HCT116 (cell line): ENCODE data around the gene C5orf46. TPM values are rescaled to one million over a fixed set of nuclear protein-coding genes. Genes with fewer than 3 reads are reported as not detected.

Experiments
- ATAC-seq: fragments of 200-7000 bp; cut with Tn5 transposase; 2 replicates; pipeline ENCODE4 v1.9.1; 2020; ENCODE audit warnings: mild to moderate bottlenecking, moderate library complexity
- BruUV-seq: library from RNA; stranded (reverse); fragments of 400-500 nt; replicated peaks from 2 replicates; lab custom pipeline; 2021; lab: Mats Ljungman, UMichigan
- CTCF ChIA-PET: fragments of 300-600 bp; sonication (Branson Sonifier 250); formaldehyde crosslinking; loops from one replicate; lab custom pipeline; 2021; ENCODE audit warnings: antibody characterized with exemption; lab: Charles Lee
- POLR2A ChIA-PET: fragments of 300-600, 350-600 bp; sonication (Branson Sonifier 250); formaldehyde crosslinking; loops from one replicate; lab custom pipeline; 2021; ENCODE audit warnings: antibody characterized with exemption; lab: Charles Lee
- RAD21 ChIA-PET, 2 experiments: fragments of 300-600 bp; sonication (Branson Sonifier 250); formaldehyde crosslinking; loops; one replicate each; lab custom pipeline; 2023; ENCODE audit warnings: low total read pairs in 2 of 2; ENCODE audit not compliant: uncharacterized antibody in 2 of 2, unreplicated experiment in 2 of 2, low non-redundant PET in 1 of 2; lab: Charles Lee
- DNase-seq: peaks from one replicate; pipeline ENCODE4 v3.0.0-alpha.2; 2010; ENCODE audit warnings: low read depth, low spot score
- H2AFZ ChIP-seq: fragments of 200-600 bp; shearing (Covaris generic), sonication (generic); 2 replicates; pipeline ENCODE4 v1.6.1; 2017; ENCODE audit warnings: low read depth, mixed run types, mixed read lengths, antibody characterized with exemption, low read length; ENCODE audit not compliant: poor library complexity, severe bottlenecking
- H3K27ac ChIP-seq: 2 replicates; pipeline ENCODE4 v1.5.1; 2012; ENCODE audit warnings: low read depth, low read length
- H3K27me3 ChIP-seq: fragments of 200-600 bp; sonication (generic); 2 replicates; pipeline ENCODE4 v1.6.1; 2016; ENCODE audit warnings: mixed run types, low read length, mixed read lengths; ENCODE audit not compliant: insufficient read depth
- H3K36me3 ChIP-seq, 2 experiments: fragments of 200-500 bp in 1 of 2; fragments of 200-600 bp in 1 of 2; sonication (Bioruptor generic) in 1 of 2; sonication (generic) in 1 of 2; 2 replicates each; pipeline versions ENCODE4 v1.5.1 to v1.6.1; 2014 to 2016; ENCODE audit warnings: low read length in 2 of 2, inconsistent platforms in 1 of 2, mixed read lengths in 1 of 2, mixed run types in 1 of 2; ENCODE audit not compliant: insufficient read depth in 2 of 2, control insufficient read depth in 1 of 2
- H3K4me1 ChIP-seq, 2 experiments: fragments of 200-600 bp in 1 of 2; sonication (generic) in 1 of 2; 2 replicates each; pipeline versions ENCODE4 v1.5.1 to v1.6.1; 2012 to 2017; ENCODE audit warnings: low read length in 2 of 2, inconsistent platforms in 1 of 2, mild to moderate bottlenecking in 1 of 2, mixed read lengths in 1 of 2, mixed run types in 1 of 2, moderate library complexity in 1 of 2; ENCODE audit not compliant: insufficient read depth in 2 of 2, control insufficient read depth in 1 of 2
- H3K4me2 ChIP-seq: fragments of 200-600 bp; sonication (generic); 2 replicates; pipeline ENCODE4 v1.6.1; 2017; ENCODE audit warnings: mixed run types, low read length, mixed read lengths
- H3K4me3 ChIP-seq, 2 experiments: fragments of 200-600 bp in 1 of 2; sonication (generic) in 1 of 2; replicated peaks in 1 of 2; 2 replicates each; pipeline ENCODE4 v1.5.1; 2011 to 2016; ENCODE audit warnings: low read length in 2 of 2, control low read depth in 1 of 2, low read depth in 1 of 2, mild to moderate bottlenecking in 1 of 2, mixed read lengths in 1 of 2, mixed run types in 1 of 2
- H3K79me2 ChIP-seq: fragments of 200-600 bp; sonication (generic); 2 replicates; pipeline ENCODE4 v1.6.1; 2017; ENCODE audit warnings: mild to moderate bottlenecking, mixed run types, low read length, moderate library complexity, mixed read lengths; ENCODE audit not compliant: insufficient read depth
- H3K9ac ChIP-seq: fragments of 200-600 bp; sonication (generic); 2 replicates; pipeline ENCODE4 v1.6.1; 2016; ENCODE audit warnings: low read length, mixed read lengths
- H3K9me2 ChIP-seq: fragments of 200-600 bp; sonication (generic), shearing (Covaris generic); 2 replicates; pipeline ENCODE4 v1.6.1; 2017; ENCODE audit warnings: mixed run types, mild to moderate bottlenecking, moderate library complexity; ENCODE audit not compliant: insufficient read depth
- H3K9me3 ChIP-seq, 2 experiments: fragments of 200-500 bp in 1 of 2; fragments of 200-600 bp in 1 of 2; sonication (Bioruptor generic) in 1 of 2; sonication (generic) in 1 of 2; 2 replicates each; pipeline ENCODE4 v1.6.1; 2014 to 2017; ENCODE audit warnings: low read length in 2 of 2, mixed read lengths in 2 of 2, inconsistent platforms in 1 of 2, low read depth in 1 of 2, mild to moderate bottlenecking in 1 of 2, mixed run types in 1 of 2, moderate library complexity in 1 of 2; ENCODE audit not compliant: control insufficient read depth in 1 of 2, insufficient read depth in 1 of 2
- H4K20me1 ChIP-seq: fragments of 200-600 bp; sonication (generic), shearing (Covaris generic); 2 replicates; pipeline ENCODE4 v1.6.1; 2017; ENCODE audit warnings: mixed run types, mild to moderate bottlenecking, moderate library complexity; ENCODE audit not compliant: insufficient read depth
- CEBPB ChIP-seq: IDR thresholded peaks from 2 replicates; pipeline ENCODE4 v1.6.1; 2012; ENCODE audit warnings: low read depth
- CTCF ChIP-seq, 3 experiments: fragments of 200-600 bp in 1 of 3; sonication (generic) in 1 of 3; IDR thresholded peaks in 2 of 3; conservative IDR thresholded peaks in 1 of 3; 2 replicates each; pipeline ENCODE4 v1.5.1; 2012 to 2017; ENCODE audit warnings: low read depth in 2 of 3, low read length in 2 of 3, antibody characterized with exemption in 1 of 3, borderline replicate concordance in 1 of 3, control low read depth in 1 of 3, mild to moderate bottlenecking in 1 of 3, mixed read lengths in 1 of 3, mixed run types in 1 of 3, moderate library complexity in 1 of 3; ENCODE audit not compliant: insufficient read depth in 1 of 3
- RAD21 ChIP-seq: IDR thresholded peaks from 2 replicates; pipeline ENCODE4 v1.6.1; 2012; ENCODE audit warnings: low read depth, mild to moderate bottlenecking
- REST ChIP-seq: IDR thresholded peaks from 2 replicates; pipeline ENCODE4 v1.6.1; 2012; ENCODE audit warnings: low read depth
- SIN3A ChIP-seq: IDR thresholded peaks from 2 replicates; pipeline ENCODE4 v1.6.1; 2012; ENCODE audit warnings: low read depth
- ZNF274 ChIP-seq: fragments of 200-500 bp; sonication (Bioruptor generic); IDR thresholded peaks from 2 replicates; pipeline ENCODE4 v1.6.1; 2014; ENCODE audit warnings: mild to moderate bottlenecking, low read depth, low read length, inconsistent platforms
- intact Hi-C: fragments of 100-400 bp; cut with micrococcal nuclease; formaldehyde crosslinking; loops from 2 replicates; pipeline ENCODE4 v1.10.0; 2022
- total RNA-seq: library from RNA; stranded (reverse); gene quantifications from one replicate; pipeline ENCODE4 v1.2.1, GENCODE V29; 2021; ENCODE audit not compliant: unreplicated experiment

The C5orf46 gene
- total RNA-seq, 1 experiment from 2014 or later = not detected

DNA sequence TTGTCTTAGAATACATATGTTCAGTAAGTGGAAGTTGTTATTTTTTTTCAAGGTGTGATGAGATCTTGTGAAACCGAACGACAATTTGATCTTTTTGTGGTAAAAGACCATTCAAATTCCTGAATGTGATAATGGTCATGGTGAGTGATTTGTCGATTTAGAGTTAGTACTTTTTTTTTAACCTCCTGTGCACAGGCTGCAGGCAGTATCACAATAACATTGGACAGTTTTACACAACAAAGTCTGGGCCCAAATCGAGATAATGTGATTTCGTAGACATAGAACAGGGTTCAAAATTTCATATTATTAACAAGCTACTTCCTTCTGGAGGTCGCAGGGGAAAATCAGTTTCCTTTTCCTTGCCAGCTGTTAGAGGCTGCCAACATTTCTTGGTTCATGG, 48.6 kb upstream of the C5orf46 start:
- no peaks in the 10 kb centered on the region for H3K27me3 ChIP-seq
- ATAC-seq (no peak), DNase-seq (no peak)
- H3K4me2 ChIP-seq = no peak overlapping the region
- no TSS peak for BruUV-seq
- TF ChIP-seq CEBPB = no peak
- H4K20me1 ChIP-seq = no peaks in the 10 kb centered on the region
- H3K9me3 ChIP-seq = no peaks in the 10 kb centered on the region
- POLR2A ChIA-PET = no interaction called here
- H2AFZ ChIP-seq = no peak overlapping the region
- H3K4me1 ChIP-seq = no peaks in the 10 kb centered on the region
- no peaks in the 10 kb centered on the region for H3K79me2 ChIP-seq
- H3K9ac ChIP-seq = no peak overlapping the region
- intact Hi-C loops = no loop called here
- no peaks in the 10 kb centered on the region for H3K36me3 ChIP-seq
- H3K9me2 ChIP-seq = no peaks in the 10 kb centered on the region
- RAD21 ChIA-PET = no interaction called here
- CTCF ChIA-PET = no interaction called here
- H3K4me3 ChIP-seq = no peak overlapping the region
- H3K27ac ChIP-seq = no peak overlapping the region

DNA sequence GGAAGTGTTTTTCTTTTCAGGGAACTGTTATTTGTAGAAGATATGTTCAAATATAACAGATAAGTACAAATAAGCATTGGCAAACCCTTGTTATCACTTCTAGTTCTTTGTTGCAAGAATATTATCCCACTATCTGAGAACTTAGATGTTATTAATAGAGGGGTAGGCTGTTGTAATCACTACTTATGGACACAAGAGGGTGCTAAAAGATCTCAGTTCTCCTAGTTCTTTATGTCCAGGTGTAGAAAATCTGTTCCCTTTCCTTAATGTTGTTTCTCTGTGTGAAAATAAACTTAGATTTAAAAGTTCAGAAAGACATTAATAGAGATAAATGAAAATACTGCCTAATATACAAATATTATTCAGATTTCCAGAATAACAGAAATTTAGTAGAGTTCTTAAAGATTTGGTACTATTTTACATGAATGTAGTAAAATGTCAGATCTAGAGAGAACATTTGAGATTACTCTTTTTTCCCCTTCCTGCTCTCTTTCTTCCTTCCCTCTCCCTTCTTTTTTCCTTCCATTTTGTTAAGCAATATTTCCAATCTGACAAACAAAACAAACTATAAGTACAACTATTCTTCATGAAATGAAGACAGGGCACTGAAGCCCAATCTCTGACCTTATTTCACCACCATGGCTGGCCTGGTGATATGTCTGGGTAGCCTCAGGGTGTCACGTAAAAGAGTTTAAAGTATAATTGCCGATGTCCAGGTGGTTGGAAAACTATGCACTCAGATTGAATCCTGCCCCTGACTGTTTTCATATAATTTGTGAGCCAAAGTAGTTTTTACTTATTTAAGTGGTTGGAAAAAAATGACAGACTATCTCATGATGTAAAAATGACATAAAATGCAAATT, 43.6 kb upstream of the C5orf46 start:
- Histone ChIP-seq H3K27ac (no peak overlapping the region), H2AFZ (no peak overlapping the region)

More for the DNA sequence above, 43.6 kb upstream of the C5orf46 start:
- POLR2A ChIA-PET = no interaction called here
- Histone ChIP-seq H3K9me2 (no peaks in the 10 kb centered on the region), H4K20me1 (no peaks in the 10 kb centered on the region), H3K79me2 (no peaks in the 10 kb centered on the region), H3K4me1 (no peaks in the 10 kb centered on the region), H3K4me2 (no peak overlapping the region), H3K27me3 (no peaks in the 10 kb centered on the region), H3K9ac (no peak overlapping the region), H3K9me3 (no peaks in the 10 kb centered on the region), H3K36me3 (no peaks in the 10 kb centered on the region), H3K4me3 (no peak overlapping the region)
- CTCF ChIA-PET = interaction anchor here (1.0 to 1.3 kb wide), 6 partner anchors 157 to 781 kb away, joined by 3 to 8 read pairs (median 5); no protein-coding TSS in a partner anchor
- RAD21 ChIA-PET = no interaction called here
- BruUV-seq = no TSS peak
- TF ChIP-seq RAD21 = peak; percentile 78
- TF ChIP-seq CTCF (IDR thresholded peaks at IDR 0.05 in 2 of 3, conservative IDR thresholded peaks at IDR 0.05 in 1 of 3; ENCODE audit: borderline replicate concordance in 1 of 3, insufficient read depth in 1 of 3, low read depth in 2 of 3, low read length in 2 of 3) = peak; percentile 50 to 79 (median 77); a peak in 5 of 6 replicates
- no peak for TF ChIP-seq SIN3A
- no peak for TF ChIP-seq REST
- TF ChIP-seq ZNF274 = no peak
- ATAC-seq (peak; percentile 87), DNase-seq (peak; percentile 33)
- intact Hi-C loops = loop anchor here (1.0 to 2.0 kb wide), 3 partner anchors 171 to 781 kb away; no protein-coding TSS in a partner anchor
